D341Med (cell line): Measurements from ENCODE around the gene RGL3.
"Not testable (repeated sequence)": the region's sequence is repeated elsewhere in the genome, so short reads cannot be mapped to it uniquely, and the experiment has no call there.

Experiments
- DNase-seq: peaks from one replicate; pipeline ENCODE4 v3.0.0; 2012; ENCODE audit warnings: low spot score

Gene RGL3

DNA sequence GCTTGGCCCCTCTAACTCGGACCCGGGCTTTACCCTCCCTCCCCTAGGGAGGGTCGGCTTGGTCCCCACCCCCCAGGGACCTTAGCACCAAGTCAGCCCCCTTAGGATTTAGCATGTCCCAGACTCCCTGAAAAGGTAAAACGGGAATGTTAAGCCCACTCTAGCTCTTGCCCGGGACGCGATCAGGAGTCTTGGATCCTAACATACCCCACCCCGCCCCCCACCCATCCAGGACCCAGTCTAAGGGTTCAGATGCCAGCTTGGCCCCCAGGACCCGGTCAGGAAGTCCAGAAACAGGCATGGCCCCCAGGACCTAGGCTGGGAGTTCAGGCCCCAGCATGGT is 35.4 kb downstream of the RGL3 start:
- DNase-seq: no peak

DNA sequence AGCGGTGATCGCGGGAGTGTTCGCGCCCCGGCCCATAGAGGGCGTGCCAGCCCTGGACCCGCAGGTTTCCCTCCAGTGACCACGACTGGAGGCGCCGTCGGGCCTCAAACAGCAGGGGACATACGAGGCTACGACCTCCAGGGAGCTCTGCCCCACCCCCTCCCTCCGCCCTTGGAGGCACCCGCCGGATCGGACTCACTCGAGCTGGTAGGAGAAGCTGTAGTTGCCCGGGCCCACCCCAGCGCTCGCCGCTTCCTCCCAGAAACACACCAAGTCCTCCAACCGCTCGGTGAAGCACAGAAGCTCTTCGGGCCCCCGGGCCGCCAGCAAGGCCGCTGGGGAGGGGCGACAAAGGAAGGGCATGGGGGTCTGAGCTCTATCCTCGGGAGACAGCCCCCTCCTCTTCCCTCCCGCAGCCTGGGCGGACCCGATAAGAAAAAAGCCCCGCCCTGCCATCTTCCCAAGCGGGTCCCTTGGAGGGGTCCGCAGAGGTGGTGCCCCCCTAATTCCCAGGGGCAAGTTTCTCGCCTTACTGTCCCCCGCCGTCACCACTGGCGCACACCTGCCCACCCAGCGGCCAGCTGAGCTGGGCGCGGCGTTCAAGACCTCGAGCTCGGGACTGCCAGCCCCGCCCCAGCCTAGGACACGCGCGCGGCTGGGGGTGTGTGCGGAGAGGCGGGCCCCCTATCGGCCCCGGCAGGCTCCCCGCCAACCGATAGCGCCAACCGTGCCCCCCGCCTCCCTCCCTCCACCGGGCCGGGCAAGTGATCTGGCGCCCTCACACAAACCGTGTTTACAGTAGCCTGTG is 36.0 kb downstream of the RGL3 start:
- peak; percentile 76 for DNase-seq

DNA sequence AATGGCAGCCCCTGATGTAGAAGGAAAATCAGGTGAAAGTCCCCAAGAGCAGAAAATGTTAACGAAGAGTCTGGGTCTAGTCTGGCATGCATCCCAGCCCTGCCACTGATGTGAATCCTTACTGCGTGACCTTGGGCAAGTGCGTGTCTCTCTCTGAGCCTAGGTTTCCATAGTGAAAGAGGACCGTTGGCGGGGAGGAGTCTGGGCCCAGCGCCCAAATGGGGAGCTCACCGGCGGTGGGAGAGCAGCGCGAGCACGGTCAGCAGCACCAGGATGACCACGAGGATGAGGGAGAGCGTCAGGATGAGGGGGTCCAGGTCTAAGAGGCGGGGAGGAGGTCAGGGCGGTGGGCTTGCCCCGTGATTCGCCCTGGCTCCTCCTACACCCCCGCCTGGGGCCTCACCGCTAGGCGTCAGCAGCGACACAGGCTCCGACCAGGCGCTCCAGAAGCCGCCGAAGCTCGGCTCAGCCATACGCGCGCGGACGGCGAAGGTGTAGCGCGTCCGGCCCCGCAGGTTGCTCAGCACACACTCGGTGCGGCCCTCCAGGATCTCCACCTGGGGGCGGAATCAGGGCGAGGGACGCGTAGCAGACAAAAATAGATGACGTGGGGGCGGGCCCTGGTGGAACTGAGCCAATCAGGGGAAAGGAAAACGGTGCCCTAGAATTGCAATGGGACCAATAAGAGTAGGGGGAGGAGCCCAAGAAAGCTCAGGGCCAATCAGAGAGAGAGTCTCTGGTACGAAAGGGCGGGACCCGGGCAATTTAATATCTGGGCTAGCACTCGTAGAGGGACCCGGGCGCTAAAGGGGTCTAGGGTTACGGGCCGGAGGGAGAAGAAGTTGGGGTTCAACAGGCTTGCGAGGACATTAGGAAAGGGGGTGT is 38.2 kb downstream of the RGL3 start:
- peak; percentile 94 for DNase-seq

DNA sequence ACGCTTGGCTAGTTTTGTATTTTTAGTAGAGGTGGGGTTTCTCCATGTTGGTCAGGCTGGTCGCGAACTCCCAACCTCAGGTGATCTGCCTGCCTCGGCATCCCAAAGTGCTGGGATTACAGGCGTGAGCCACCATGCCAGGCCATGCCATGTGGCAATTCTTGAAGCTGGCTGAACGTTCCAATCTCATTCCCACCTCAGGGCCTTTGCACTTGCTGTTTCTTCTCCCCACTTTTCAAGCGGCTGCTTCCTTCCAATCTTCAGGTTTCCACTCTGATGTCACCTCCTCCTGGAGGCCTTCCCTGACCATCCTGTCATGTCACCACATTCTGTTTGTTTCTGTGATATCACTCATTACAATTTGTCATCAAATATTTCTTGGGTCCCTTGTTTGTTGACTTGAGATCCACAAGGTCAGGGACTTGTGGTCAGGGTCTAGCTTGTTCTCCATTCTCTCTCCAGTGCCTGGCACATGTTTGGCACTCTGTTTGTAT is 39.2 kb downstream of the RGL3 start:
- DNase-seq: no peak

DNA sequence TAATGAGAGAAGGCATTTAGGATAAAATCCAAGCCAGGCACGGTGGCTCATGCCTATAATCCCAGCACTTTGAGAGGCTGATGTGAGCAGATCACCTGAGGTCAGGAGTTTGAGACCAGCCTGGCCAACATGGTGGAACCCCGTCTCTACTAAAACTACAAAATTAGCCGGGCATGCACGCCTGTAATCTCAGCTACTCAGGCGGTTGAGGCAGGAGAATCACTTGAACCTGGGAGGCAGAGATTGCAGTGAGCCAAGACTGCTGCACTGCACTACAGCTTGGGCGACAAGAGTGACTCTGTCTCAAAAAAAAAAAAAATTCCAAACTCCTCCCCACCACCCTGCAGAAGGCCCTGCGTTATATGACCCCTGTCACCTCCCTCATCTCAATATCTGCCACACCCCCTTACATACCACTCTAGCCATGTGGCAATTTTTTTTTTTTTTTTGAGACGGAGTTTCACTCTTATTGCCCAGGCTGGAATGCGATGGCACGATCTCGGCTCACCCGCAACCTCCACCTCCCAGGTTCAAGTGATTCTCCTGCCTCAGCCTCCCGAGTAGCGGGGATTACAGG is 39.8 kb downstream of the RGL3 start:
- not testable (repeated sequence) for DNase-seq

DNA sequence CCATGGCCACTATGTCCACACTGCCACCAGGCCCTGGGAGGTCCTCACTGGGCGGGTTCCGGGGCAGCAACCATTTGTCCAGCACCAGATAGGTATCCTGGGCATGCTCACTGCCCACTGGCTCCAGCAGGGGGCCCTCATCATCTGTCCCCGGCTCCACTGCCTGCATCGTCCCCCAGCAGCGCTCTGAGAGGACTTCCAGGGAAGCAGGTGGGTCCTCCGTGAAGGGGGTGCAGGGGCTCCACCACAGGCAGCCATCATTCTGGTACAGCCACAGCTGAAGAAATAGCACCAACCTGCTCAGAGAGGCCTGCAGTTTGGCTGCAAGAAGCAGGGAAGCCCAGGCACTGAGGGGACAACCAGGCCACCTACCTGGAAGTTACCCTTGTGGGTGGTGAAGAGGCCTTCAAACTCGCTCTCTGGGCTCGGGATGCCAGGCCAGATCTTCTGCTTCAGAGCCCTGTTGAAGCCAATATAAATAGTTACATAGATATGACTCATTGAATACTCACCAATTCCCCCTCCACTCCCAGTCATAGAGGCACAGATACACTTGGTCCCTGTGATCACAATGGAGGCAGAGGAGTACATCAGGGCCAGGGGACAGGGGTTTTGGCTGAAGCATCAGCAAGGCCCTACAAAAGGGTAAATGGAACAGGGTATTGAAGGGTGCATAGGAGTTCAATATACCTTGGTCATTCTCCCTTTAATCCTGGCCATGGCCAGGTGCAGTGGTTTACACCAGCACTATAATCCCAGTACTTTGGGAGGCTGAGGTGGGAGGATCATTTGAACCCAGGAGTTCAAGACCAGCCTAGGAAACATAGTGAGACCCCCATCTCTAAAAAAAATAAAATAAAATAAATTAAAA is 40.6 kb downstream of the RGL3 start:
- peak; percentile 62 for DNase-seq

DNA sequence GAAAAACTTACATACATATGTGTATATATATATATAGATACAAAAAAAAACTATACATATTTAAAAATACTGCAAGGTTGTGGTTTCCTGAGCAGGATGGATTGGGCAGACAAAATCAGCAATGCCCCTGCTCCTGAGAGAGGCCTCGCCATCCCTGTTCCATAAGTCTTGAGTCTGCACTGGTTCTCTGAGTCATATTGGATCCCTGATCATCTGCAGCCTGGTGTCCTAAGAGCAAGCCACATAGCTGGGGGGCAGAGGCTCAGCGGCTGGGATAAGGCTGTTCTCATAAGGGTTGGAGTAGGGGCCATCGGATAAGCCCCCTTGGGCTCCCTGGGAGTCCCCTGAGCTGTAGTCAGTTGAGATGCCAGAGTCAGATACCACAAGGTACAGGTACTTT is 41.4 kb downstream of the RGL3 start:
- no peak for DNase-seq

DNA sequence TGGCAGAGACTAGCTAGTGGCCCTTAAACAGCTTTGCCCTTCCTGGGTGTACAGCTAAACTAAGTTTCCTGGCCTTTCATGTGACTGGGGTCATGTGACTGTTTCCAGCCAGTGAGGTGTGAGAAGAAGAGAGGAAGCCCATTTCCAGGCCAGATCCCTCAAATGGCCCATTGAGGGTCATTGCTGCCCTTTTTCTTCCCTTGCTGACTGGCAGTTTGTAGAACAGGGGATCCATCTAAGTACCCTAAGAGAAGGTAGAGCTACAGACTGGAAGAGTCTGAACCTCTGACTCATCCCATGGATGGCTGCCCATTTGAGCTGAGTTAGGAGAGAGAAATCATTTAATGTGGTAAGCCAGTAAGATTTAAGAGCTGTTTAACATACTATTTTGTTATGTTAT is 41.9 kb downstream of the RGL3 start:
- no peak for DNase-seq

DNA sequence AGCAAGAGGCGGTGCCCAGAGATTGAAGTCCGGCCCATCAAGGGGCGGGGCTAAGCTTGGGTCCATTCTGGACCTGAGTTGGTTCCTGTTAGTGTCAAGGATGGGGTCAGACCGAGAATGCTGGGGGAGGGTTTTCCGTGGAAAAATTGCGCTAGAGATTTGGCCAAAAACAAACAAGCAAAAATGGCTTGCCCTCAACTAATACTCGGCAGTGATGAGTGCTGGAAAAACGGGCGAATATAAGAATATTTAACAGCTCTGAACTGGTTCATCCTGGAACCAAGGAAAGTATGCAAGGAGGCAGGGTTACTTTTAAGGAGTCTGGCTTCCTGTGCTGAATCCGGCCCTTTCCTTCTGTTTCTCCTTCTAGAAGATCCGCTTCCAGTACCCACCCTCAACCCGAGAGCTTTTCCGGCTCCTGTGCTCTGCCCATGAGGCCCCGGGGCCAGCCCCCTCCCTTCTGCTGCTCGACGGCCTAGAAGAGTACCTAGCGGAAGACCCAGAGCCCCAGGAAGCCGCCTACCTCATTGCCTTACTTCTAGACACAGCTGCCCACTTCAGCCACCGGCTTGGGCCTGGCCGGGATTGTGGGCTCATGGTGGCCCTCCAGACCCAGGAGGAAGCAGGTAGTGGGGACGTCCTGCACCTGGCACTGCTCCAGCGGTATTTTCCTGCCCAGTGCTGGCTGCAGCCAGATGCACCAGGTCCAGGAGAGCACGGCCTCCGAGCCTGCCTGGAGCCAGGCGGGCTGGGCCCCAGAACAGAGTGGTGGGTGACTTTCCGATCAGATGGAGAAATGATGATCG is 43.8 kb downstream of the RGL3 start:
- peak; percentile 50 for DNase-seq

DNA sequence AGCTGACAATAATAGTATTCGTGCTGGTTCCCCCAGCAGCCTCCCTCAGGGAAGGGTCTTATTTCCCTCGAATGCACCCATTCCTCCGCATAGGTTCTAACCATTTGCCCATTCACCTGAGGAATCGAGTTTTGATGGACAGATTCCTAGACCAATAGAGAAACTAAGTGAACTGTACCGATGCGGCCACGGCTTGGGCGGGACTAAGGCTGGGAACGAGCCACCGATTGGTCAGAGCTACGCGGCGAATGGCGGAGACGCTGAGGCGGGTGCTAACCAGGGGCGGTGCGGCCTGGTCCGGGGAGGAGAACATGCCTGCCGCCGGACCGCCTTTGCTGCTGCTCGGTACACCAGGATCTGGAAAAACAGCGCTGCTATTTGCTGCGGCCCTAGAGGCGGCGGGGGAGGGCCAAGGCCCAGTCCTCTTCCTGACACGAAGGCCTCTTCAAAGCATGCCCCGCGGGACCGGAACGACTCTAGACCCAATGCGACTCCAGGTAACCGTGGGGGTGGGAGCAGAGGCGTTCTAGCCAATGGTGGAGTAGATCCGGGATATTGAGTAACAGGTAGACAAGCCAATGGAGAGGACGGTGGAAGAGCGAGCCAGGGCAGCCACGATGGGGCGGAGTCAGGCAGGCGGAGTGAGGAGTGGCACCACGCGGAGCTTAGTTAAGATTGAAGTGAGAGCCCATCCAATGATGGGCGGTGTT is 44.5 kb downstream of the RGL3 start, which contains the start of gene SWSAP1:
TSS of gene SWSAP1 (plus strand) at position 234 of the 710 bp plus-strand sequence. CDS start at position 249, 15 bp downstream.
- peak; percentile 96 for DNase-seq

DNA sequence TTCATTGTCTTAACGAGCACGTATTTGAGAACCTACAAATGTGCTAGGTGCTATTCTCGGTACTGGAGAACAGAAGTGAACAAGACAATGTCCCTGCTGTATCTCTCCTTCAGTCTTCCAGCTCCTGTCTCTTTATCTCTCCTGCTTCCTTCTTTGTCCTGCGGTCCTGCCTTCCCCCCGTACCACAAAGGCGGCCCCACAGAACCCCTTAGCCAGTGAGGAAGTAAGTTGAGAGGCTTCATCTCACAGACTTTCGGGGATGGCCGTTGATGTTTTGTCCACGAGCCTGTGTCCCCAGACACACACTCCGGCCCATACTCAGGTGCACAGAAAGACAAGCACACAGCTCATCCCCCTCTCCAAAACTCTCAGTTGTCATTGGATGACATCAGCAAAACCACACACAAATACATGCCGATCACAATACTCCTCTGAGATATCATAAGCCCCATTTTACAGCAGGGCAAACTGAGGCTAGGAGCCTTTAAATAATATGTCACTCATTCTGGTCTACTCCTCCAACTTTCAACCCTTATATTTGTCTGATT is 45.2 kb downstream of the RGL3 start:
- peak; percentile 15 for DNase-seq

DNA sequence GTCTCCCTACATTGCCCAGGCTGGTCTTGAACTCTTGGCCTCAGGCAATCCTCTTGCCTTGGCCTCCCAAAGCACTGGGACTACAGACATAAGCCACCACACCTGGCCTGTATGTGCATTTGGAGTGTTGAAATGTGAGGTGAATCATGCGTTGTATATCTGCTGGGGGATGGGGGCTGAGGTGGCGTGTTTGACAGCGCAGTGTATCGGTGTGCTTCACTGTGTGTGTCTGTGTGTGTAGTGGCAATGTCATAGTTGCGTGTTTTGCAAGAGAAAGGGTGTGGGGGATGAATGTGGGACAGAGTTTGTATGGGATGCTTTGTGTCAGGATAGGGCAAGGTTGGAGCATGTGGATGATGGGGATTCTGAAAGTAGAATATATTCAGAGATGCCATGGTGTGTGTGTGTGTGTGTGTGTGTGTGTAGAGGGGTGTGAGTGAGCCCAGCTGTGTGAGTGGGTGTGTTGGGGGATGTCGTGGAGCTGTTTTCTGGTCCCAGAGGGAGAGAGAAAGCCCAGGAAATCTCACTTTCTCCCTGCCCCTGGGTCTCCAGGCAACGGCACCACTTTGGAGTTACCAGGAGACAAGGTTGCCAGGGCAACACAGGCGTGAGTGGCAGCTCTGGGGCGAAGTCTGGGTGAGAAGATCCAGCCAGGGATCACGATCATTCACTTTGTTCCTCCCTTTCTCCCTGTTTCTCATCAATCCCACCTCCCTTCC is 45.8 kb downstream of the RGL3 start:
- DNase-seq: peak; percentile 50

DNA sequence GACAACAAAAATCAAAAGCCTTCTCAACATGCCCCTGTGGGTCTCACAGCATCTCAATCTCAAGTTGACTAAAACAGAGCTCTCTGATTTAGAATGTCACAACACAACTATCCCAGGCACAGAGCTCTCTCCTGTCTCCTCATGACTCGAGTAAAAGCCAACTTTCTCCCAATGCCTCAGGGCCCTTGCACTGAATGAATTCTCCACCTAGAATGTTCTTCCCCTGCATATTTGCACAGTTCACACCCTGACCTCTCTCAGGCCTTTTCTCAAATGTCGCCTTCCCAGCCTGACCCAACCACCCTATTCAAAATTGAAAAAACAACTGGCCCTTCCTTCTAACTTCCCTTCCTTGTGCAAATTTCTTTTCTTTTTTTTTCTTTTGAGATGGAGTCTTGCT is 48.4 kb downstream of the RGL3 start:
- DNase-seq: no peak

DNA sequence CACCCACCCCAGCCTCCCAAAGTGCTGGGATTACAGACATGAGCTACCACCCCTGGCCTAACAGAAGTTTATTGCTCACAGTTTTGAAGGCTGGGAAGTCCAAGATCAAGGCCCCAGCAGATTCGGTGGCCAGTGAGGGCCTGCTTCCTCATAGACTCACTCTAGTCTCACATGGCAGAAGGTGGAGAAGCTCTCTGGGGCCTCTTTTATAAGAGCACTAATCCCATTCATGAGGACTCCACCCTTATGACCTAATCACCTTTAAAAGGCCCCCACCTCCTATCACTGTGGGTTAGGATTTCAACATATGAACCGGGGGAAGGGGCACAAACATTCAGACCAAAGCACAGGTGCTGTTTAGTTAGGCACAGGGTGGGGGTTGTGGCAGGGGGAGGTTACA is 51.6 kb downstream of the RGL3 start:
- no peak for DNase-seq

DNA sequence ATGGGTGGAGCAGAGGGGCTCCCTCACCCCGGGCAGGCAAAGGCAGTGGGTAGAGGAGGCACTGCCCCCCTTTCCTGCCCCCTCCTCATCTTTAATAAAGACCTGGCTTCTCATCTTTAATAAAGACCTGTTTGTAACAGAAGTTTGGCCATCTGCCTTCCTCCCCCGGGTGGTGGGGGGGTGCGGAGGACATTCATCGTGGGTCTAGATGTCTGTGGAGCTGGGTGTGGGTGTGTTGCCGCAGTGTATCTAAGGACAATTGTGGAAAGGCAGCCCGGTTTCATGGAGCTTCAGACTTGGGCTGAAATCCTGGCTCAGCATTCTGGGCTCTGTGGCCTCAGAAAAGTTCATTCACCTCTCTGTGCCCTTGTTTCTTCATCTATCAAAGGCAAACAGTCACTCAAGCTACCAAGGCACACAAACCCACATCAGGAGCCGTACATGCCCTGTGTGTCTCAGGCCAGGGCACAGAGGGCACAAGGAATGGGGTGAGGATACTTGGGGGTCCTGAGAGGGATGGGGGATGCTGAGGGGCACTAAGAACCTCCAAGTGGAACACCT is 53.5 kb downstream of the RGL3 start:
- DNase-seq: no peak

DNA sequence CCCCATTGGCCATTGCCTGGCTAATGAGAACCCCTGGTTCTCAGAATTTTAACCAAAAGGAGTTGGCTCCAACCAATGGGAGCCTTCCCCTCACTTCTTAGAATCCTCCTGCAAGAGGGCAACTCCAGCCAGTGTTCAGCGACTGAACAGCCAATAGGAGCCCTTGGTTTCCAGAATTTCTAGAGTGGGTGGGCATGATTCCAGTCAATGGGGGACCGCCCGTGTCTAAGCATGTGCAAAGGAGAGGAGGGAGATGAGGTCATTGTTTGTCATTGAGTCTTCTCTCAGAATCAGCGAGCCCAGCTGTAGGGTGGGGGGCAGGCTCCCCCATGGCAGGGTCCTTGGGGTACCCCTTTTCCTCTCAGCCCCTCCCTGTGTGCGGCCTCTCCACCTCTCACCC is 54.2 kb downstream of the RGL3 start:
- DNase-seq: no peak

DNA sequence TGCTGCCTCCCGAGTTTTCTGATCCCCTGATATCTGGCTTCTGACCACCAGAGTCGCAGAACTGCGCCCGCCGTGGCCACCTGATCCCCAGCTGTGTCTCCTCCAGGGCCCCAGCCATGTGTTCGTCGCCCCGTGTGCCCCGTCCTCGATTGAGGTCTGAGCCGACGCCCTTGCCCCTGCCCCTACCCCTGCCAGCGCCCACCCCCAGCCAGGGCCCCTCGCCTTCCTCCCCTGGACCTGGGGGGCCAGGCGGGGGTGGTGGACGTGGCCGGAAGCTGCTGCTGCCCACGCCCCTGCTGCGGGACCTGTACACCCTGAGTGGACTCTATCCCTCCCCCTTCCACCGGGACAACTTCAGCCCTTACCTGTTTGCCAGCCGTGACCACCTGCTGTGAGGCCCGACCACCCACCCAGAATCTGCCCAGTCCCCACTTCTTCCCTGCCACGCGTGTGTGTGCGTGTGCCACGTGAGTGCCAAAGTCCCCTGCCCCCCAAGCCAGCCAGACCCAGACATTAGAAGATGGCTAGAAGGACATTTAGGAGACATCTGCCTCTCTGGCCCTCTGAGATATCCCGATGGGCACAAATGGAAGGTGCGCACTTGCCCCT is 54.7 kb downstream of the RGL3 start:
- no peak for DNase-seq

DNA sequence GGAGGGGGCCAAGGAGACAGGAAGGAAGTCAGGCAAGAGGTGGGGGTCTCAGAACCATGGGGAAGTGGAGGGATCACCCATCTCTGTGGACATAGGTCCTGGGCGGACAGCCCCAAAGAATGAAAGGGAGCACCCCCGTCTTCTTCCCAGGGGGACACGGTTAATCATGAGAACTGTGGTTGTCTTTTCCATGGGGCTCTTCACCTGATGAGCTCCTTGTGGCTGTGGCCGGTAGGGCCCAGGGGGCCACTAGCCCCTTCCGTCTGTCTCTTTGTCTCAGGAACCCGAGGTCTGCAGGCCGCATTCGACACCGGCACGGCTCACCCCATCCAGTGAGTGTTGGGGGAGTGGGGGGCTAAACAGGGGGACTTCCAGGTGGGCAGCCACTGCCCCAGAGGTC is 55.2 kb downstream of the RGL3 start:
- no peak for DNase-seq
